ENCODE measurements around the gene SLC6A6. TPM values are rescaled to one million over a fixed set of nuclear protein-coding genes. Genes with fewer than 3 reads are reported as not detected.

Gene SLC6A6
- total and polyA plus RNA-seq, 2 experiments from 2014 or later, result 30.7 to 58.9 TPM

- H3K36me3 ChIP-seq (replicated peaks; ENCODE audit: insufficient read depth, low read depth), result no peaks in the 10 kb centered on the region
- no peak overlapping the region for H3K27ac ChIP-seq
- H3K9me3 ChIP-seq (ENCODE audit: low read depth), result no peaks in the 10 kb centered on the region
- TF ChIP-seq EZH2 (IDR thresholded peaks at IDR 0.05; ENCODE audit: borderline replicate concordance) (no peak), EZH2phosphoT487 (IDR thresholded peaks at IDR 0.05; ENCODE audit: low read depth, severe bottlenecking, unreplicated experiment) (no peak), CTCF (IDR thresholded peaks at IDR 0.05; ENCODE audit: poor library complexity) (no peak)
- no peak overlapping the region for H3K4me3 ChIP-seq
- no peaks in the 10 kb centered on the region for H3K79me2 ChIP-seq
- no peaks in the 10 kb centered on the region for H3K27me3 ChIP-seq
- H3K9me2 ChIP-seq (replicated peaks; ENCODE audit: insufficient read depth), result no peaks in the 10 kb centered on the region
- H4K20me1 ChIP-seq (ENCODE audit: insufficient read depth, poor library complexity, severe bottlenecking), result no peaks in the 10 kb centered on the region
- H2AFZ ChIP-seq, result no peak overlapping the region
- H3K4me1 ChIP-seq (ENCODE audit: insufficient read depth), result peaks cover 10% of the 10 kb centered on the region
- WGBS (ENCODE audit: low lambda C conversion rate, missing lambda C conversion rate), result 67% methylated on average over 15 of the region's 22 CpGs
- DNase-seq (ENCODE audit: low spot score), result no peak
- H3K4me2 ChIP-seq, result no peak overlapping the region
These were observed 35.2 kb upstream of the SLC6A6 start for GRCh38 chr3:14366915-14367823.

- Histone ChIP-seq H3K9me2 (replicated peaks; ENCODE audit: insufficient read depth) (no peaks in the 10 kb centered on the region), H3K4me3 (no peak overlapping the region), H3K4me1 (ENCODE audit: insufficient read depth) (peaks cover 16% of the 10 kb centered on the region), H3K79me2 (no peaks in the 10 kb centered on the region), H4K20me1 (ENCODE audit: insufficient read depth, poor library complexity, severe bottlenecking) (no peaks in the 10 kb centered on the region), H3K36me3 (replicated peaks; ENCODE audit: insufficient read depth, low read depth) (no peaks in the 10 kb centered on the region), H2AFZ (no peak overlapping the region), H3K9me3 (ENCODE audit: low read depth) (no peaks in the 10 kb centered on the region), H3K4me2 (no peak overlapping the region), H3K27ac (no peak overlapping the region), H3K27me3 (no peaks in the 10 kb centered on the region)
- no peak for TF ChIP-seq CTCF (IDR thresholded peaks at IDR 0.05; ENCODE audit: poor library complexity)
- TF ChIP-seq EZH2phosphoT487 (IDR thresholded peaks at IDR 0.05; ENCODE audit: low read depth, severe bottlenecking, unreplicated experiment), result no peak
- no peak for TF ChIP-seq EZH2 (IDR thresholded peaks at IDR 0.05; ENCODE audit: borderline replicate concordance)
- DNase-seq (ENCODE audit: low spot score), result no peak
- WGBS (ENCODE audit: low lambda C conversion rate, missing lambda C conversion rate), result 95% methylated on average over 10 of the region's 10 CpGs
These were observed 34.3 kb upstream of the SLC6A6 start for GRCh38 chr3:14368146-14368545.

- Histone ChIP-seq H3K4me3 (no peak overlapping the region), H4K20me1 (ENCODE audit: insufficient read depth, poor library complexity, severe bottlenecking) (no peaks in the 10 kb centered on the region), H3K27me3 (no peaks in the 10 kb centered on the region), H3K36me3 (replicated peaks; ENCODE audit: insufficient read depth, low read depth) (no peaks in the 10 kb centered on the region), H3K9me2 (replicated peaks; ENCODE audit: insufficient read depth) (no peaks in the 10 kb centered on the region), H3K9me3 (ENCODE audit: low read depth) (no peaks in the 10 kb centered on the region), H3K27ac (no peak overlapping the region), H3K79me2 (no peaks in the 10 kb centered on the region), H3K4me1 (ENCODE audit: insufficient read depth) (peaks cover 20% of the 10 kb centered on the region), H3K4me2 (no peak overlapping the region), H2AFZ (no peak overlapping the region)
- TF ChIP-seq EZH2 (IDR thresholded peaks at IDR 0.05; ENCODE audit: borderline replicate concordance), result no peak
- TF ChIP-seq CTCF (IDR thresholded peaks at IDR 0.05; ENCODE audit: poor library complexity), result no peak
- TF ChIP-seq EZH2phosphoT487 (IDR thresholded peaks at IDR 0.05; ENCODE audit: low read depth, severe bottlenecking, unreplicated experiment), result no peak
- DNase-seq (ENCODE audit: low spot score), result no peak
- 87% methylated on average over 2 of the region's 2 CpGs for WGBS (ENCODE audit: low lambda C conversion rate, missing lambda C conversion rate)
These were observed 33.5 kb upstream of the SLC6A6 start for GRCh38 chr3:14368885-14369284.

Measured in hepatocyte (in vitro differentiated cells).